ENCODE measurements around the gene LTBP1. TPM values are rescaled to one million over a fixed set of nuclear protein-coding genes. Genes with fewer than 3 reads are reported as not detected.

LTBP1 gene
- total RNA-seq, 1 experiment from 2014 or later, result 10.3 TPM

GRCh38 chr2:33011373-33011772 lies 64.6 kb downstream of the LTBP1 start:
- Histone ChIP-seq H3K4me2 (no peak overlapping the region), H4K20me1 (ENCODE audit: insufficient read depth) (no peaks in the 10 kb centered on the region), H3K36me3 (ENCODE audit: low read depth) (no peaks in the 10 kb centered on the region), H3K27me3 (ENCODE audit: insufficient read depth, low read depth) (no peaks in the 10 kb centered on the region), H3K4me1 (replicated peaks; ENCODE audit: insufficient read depth) (peaks cover 54% of the 10 kb centered on the region), H3K9me3 (ENCODE audit: insufficient read depth, low read depth) (no peaks in the 10 kb centered on the region), H3K79me2 (ENCODE audit: low read depth) (no peaks in the 10 kb centered on the region), H3K27ac (no peak overlapping the region), H3K4me3 (no peak overlapping the region), H3F3A (ENCODE audit: insufficient read depth, low read depth) (peaks cover 22% of the 10 kb centered on the region), H3K9me2 (ENCODE audit: insufficient read depth) (no peaks in the 10 kb centered on the region), H2AFZ (no peak overlapping the region)
- DNase-seq, result no peak
- no peak for TF ChIP-seq CTCF (conservative IDR thresholded peaks at IDR 0.05)
- no peak for TF ChIP-seq EZH2 (IDR thresholded peaks at IDR 0.05; ENCODE audit: low read depth)
- CTCF ChIA-PET, result no interaction called here
- POLR2A ChIA-PET (ENCODE audit: unreplicated experiment), result no interaction called here
- intact Hi-C loops (cut with micrococcal nuclease; ENCODE audit: unreplicated experiment), result loop anchor here (5.0 kb wide), 1 partner anchor 34 kb away; no protein-coding TSS in a partner anchor
- BruUV-seq (replicated peaks), result no TSS peak

GRCh38 chr2:33011941-33012340 lies 65.2 kb downstream of the LTBP1 start:
- POLR2A ChIA-PET (ENCODE audit: unreplicated experiment), result no interaction called here
- DNase-seq, result no peak

GRCh38 chr2:33013684-33014110 lies 66.9 kb downstream of the LTBP1 start:
- no TSS peak for BruUV-seq (replicated peaks)
- Histone ChIP-seq H3K4me2 (peak overlapping the region; percentile 12), H3K9me2 (ENCODE audit: insufficient read depth) (no peaks in the 10 kb centered on the region), H3K4me3 (no peak overlapping the region), H3K9me3 (ENCODE audit: insufficient read depth, low read depth) (no peaks in the 10 kb centered on the region), H3K36me3 (ENCODE audit: low read depth) (no peaks in the 10 kb centered on the region), H3K4me1 (replicated peaks; ENCODE audit: insufficient read depth) (peaks cover 57% of the 10 kb centered on the region), H3F3A (ENCODE audit: insufficient read depth, low read depth) (peaks cover 22% of the 10 kb centered on the region), H3K27ac (peak overlapping the region; percentile 27; the same call in 1 of the 2 replicates), H4K20me1 (ENCODE audit: insufficient read depth) (no peaks in the 10 kb centered on the region), H3K27me3 (ENCODE audit: insufficient read depth, low read depth) (no peaks in the 10 kb centered on the region), H3K79me2 (ENCODE audit: low read depth) (no peaks in the 10 kb centered on the region), H2AFZ (no peak overlapping the region)
- DNase-seq, result peak in 1 of 2 experiments; percentile 57
- intact Hi-C loops (cut with micrococcal nuclease; ENCODE audit: unreplicated experiment), result loop anchor here (5.0 kb wide), 1 partner anchor 36 kb away; no protein-coding TSS in a partner anchor
- TF ChIP-seq CTCF (conservative IDR thresholded peaks at IDR 0.05), result no peak
- TF ChIP-seq EZH2 (IDR thresholded peaks at IDR 0.05; ENCODE audit: low read depth), result no peak
- POLR2A ChIA-PET (ENCODE audit: unreplicated experiment), result no interaction called here
- CTCF ChIA-PET, result no interaction called here

More at GRCh38 chr2:33011941-33012340, 65.2 kb downstream of the LTBP1 start:
- Histone ChIP-seq H4K20me1 (ENCODE audit: insufficient read depth) (no peaks in the 10 kb centered on the region), H3K4me1 (replicated peaks; ENCODE audit: insufficient read depth) (peaks cover 57% of the 10 kb centered on the region), H3K79me2 (ENCODE audit: low read depth) (no peaks in the 10 kb centered on the region), H3K27me3 (ENCODE audit: insufficient read depth, low read depth) (no peaks in the 10 kb centered on the region), H3K4me2 (no peak overlapping the region; the same call in 1 of the 2 replicates), H3K36me3 (ENCODE audit: low read depth) (no peaks in the 10 kb centered on the region), H3K4me3 (no peak overlapping the region), H3F3A (ENCODE audit: insufficient read depth, low read depth) (peaks cover 22% of the 10 kb centered on the region), H3K27ac (0 out of 2 replicates have a peak overlapping the region, but pooled peaks have one; percentile 23), H3K9me3 (ENCODE audit: insufficient read depth, low read depth) (no peaks in the 10 kb centered on the region), H2AFZ (no peak overlapping the region), H3K9me2 (ENCODE audit: insufficient read depth) (no peaks in the 10 kb centered on the region)
- TF ChIP-seq EZH2 (IDR thresholded peaks at IDR 0.05; ENCODE audit: low read depth) (no peak), CTCF (conservative IDR thresholded peaks at IDR 0.05) (no peak)
- BruUV-seq (replicated peaks), result no TSS peak
- CTCF ChIA-PET, result no interaction called here
- intact Hi-C loops (cut with micrococcal nuclease; ENCODE audit: unreplicated experiment), result loop anchor here (5.0 kb wide), 1 partner anchor 35 kb away; no protein-coding TSS in a partner anchor
